IPS-NIHi11 (cell line): Measurements from ENCODE around the gene FRMD5.

ENCODE experiments used
- DNase-seq: peaks from one replicate; pipeline ENCODE4 v3.0.0; 2012; ENCODE audit warnings: mixed read lengths, low spot score

The FRMD5 gene

DNA sequence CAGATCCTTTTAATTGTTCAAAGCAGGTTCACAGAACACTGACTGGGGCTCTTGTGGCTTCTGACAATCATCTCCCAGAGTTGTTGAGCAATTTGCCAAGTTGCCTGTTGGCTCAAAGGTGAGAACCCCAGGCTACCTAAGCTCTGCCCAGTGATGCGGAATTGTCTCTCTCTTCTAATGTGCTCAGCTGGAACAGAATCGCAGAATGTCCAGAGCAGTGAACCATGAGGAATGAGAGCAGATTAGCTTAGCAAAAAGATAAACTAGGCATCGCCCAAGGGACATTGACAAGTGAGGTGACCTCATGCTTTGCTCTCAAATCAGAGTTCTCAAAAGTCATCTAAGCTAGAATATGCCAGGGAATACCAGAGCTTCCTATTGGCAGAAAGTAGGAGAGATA, 220.2 kb downstream of the FRMD5 start:
- DNase-seq = peak; percentile 31

DNA sequence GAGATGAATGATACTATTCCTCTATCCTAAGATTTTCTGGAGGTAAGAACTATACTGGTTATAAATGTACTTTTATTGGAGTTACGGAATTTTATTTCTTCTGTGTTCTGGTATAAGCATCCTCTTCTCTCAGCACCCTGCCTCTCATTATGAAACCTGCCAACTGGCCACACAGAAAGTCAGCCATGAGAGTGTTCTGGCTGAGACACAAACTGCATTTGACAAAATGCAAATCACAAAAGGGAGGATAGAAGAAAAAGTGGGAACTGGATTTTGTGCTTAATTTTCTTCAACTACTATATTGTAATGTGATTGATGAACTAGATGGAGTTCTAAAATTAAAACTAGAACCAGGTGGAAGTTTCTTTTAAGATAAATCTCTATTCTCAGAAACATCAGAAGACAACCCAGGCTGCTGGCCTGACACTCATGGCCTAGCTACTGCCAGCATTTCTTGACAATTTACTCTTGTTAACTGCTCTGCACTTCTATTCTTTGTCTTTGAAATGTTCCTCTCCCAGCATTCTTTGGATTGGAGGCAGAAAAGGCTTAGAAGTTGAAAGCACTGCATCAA, 225.2 kb downstream of the FRMD5 start:
- DNase-seq = no peak

DNA sequence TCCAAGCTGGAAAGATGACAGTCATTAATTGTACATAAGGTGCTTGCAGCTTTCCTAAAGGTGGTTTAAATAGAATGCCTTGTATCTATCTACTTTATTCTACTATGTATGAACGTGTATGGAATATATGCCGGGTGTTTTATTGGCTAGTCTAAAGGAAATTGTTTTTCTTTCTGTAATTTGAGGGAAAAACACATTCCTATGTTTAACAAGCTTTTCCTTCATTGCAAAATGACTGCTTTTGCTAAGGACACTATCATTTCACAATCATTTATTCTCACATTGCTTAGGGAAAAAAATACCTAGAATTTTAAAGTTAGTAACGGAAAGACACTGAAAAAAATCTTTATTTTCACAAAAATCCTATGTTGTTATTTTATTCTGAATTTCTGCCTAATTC, 226.5 kb downstream of the FRMD5 start:
- no peak for DNase-seq

DNA sequence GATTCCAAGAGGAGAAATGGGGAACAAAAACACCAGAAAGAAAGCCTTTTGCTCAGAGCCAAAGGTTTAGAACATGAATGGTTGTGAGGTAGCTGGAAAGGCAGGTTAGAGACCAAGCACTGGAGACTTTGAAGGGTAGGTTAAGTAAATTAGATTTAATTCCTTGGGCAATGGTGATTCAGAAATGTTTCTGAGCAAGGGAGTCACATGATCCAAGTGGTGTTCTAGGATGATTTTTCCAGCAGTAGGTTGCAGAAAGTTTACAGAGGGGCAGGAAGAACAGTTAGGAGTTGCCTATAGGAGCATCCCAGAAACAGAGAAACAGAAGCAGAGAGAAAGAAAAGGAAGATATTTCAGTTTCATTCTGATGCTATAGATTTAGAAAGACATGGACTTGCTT, 228.4 kb downstream of the FRMD5 start:
- no peak for DNase-seq

DNA sequence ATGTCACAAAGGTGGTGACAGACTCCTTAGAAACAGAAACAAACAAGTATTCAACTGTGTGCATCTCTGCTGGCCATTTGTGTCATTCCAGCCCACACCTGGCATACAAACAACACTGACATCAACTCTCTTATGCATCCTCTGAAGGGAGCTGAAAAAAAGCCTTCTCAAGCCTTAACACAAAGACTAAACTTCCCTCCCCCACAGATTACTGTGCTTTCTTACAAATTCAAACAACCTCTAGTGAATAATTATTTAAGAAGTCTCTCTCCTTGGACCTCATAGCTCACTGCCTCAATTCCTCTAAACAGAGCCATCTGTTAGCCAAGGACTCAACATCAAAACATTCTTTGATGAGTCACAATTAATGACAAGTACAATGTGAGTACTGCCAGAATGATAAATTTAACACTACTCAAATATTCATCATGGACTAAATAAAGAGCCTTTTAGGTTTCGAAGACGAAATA, 236.2 kb downstream of the FRMD5 start:
- no peak for DNase-seq

DNA sequence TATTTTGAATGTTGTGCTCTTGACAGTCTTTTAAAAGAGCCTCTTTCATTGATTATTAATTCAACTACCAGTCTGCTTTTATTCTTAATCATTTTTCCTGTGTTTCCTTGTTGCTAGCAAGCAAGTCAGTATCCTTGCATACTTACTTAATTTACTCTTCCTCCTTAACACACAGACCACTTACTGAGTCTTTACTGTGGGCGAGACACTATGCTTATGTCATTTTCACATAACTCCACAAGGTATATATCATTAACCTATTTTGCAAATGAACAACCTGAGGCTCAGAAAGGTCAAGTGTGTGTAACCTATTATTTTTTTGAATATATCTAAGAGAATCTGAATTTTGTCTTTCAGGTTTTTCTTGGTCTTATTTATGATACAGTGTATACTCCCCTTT, 237.3 kb downstream of the FRMD5 start:
- no peak for DNase-seq

DNA sequence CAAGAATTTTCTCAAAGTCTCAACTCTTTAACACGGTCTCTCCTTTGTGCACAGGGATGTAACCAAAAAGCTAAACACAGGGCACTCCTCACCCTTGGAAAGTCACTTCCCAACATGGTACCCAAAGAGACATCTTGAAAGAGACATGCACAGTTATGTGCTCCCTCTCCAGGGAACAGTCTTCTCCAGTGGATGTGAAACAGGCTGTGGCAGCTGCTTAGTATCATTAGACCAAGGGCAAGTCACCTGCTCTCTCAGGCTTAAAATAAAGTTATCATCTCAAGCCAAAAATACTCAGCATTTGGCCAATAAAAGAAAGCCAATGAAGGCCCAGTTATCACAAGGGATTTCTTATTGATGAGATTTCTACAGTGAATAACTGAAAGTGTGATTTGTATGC, 239.9 kb downstream of the FRMD5 start:
- DNase-seq = no peak

DNA sequence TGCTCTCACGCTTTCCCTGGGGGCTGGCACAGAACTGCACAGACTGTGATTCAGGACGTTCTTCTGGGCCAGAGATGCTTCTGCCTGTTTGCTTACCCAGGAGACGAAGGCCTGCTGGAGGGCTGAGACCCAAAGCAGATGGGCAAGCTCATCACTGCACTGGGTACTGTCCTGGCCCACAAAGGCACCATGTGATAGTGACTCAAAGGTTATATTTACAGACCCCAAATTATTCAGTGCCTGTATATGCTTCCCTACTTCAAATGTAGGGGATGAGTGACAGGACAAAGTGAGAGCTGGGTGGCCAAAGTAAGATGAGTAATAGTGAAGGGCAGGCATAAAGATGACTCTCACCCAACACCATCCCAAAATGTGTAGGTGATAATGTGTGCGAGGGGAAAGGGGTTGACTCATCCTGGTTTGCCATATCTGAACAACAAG, 240.9 kb downstream of the FRMD5 start:
- no peak for DNase-seq

DNA sequence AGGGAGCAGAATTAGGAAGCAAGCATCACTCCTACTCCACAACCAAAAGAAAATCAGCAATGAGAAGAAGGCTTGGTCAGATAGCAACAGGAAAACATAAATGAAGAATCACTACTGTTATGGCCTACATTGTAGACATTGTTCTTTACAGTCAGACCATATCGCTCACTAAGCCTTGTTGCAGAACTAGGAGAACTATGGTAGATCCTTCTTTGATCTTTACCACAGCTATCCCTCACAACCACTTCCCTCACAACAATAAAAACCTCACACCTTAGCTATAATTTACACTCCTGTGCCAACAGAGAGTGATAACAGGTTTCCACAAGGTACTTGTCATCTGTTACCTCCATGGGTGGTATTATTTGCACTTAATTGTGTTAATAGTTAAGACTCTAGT, 241.7 kb downstream of the FRMD5 start:
- DNase-seq = no peak

DNA sequence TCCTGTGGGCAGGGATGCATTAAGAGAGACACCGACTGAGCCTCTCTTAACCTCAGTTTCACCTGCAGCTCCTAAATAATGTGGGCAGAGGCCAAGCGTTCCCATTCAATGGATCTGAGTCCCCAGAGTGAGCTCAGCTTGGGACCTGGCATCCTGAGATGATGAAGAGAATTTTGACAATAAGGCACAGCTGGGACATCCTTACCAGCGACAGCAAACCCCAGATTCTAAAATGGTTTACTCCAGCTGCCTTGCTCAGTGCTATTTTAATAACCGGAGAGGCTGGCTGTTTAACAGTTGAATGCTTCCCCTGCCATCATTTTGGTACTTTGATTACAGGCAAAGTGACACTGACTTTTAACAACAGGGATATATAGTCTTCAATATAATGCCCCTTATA, 244.5 kb downstream of the FRMD5 start:
- DNase-seq = no peak

DNA sequence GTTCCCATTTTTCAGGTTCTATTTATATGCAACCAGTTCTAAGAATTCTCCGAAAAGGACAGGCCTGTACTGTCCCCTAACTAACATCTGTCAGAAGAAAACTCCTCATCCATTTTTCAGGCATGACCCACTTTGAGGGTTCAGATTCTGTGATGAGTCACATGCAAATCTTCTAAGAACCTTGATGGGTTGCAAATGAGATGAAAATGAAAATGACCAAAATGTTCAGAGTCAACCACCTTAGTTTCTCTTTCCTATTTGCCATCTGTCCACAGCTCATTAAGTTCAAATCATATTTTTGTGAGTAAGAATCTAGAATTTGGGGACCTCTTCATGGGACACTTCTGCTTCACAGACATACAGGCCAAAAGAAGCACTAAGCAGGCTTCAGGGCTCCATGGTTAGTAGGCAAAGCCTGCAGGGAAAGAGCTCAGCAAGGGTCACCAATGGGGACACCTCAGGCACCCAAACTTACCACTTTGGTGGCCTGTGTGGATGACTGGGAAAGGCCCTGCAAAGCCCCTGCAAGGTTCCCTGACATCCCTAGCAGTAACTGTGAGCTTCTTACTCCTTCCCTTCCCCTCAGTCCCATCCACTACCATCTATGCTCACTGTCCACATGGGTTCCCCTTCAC, 246.3 kb downstream of the FRMD5 start:
- DNase-seq = no peak

DNA sequence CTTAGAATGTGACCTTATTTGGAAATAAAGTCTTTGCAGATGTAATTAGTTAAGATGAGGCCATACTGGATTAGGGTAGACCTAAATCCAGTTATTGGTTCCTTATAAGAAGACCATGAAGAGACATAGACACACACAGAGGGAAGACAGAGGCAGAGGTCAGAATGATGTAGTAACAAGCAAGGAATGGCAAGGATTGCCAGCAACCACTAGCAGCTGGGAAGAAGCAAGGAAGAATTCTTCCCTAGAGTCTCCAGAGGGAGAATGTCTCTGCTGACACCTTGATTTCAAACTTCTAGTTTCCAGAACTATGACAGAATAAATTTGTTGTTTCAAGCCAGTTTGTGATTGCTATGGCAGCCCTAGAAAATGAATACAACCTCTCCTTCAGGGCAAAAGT, 251.6 kb downstream of the FRMD5 start:
- no peak for DNase-seq

DNA sequence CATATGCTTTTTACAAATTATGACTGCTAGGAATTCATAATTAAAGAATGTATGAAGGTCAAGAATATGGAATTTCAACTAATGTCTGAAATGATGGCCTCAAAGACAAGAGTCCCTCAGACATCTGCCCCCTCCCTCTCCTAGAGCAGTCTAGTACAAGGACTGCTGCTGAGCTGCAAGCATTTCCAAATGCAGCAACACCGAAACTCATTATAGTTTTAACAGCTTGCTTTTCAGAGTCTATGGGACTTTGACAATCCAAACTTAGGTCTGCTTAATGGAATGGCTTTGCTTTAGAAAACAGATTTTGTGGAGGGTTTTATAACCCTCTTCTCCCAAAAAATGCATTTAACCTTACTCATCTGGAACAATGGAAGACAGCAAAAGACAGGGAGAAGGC, 252.9 kb downstream of the FRMD5 start:
- DNase-seq = no peak

DNA sequence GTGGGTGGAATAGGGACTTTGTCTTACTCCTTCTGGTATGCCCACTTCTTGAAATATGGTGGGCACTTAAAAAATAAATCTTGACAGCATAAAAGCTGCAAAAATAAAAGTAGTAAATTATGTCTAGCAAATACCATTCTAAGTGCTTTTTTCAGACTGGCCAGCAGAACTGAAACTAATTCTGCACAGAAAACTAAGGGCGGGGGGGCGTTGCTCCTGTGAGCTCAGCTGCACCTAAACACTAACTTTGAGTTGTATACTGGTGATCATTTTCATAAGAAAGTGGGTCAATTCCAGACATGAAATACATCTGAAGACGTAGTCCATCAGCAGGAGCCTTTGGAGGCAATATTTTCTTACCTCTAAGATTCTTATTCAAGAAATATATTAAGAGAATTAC, 253.5 kb downstream of the FRMD5 start:
- no peak for DNase-seq

DNA sequence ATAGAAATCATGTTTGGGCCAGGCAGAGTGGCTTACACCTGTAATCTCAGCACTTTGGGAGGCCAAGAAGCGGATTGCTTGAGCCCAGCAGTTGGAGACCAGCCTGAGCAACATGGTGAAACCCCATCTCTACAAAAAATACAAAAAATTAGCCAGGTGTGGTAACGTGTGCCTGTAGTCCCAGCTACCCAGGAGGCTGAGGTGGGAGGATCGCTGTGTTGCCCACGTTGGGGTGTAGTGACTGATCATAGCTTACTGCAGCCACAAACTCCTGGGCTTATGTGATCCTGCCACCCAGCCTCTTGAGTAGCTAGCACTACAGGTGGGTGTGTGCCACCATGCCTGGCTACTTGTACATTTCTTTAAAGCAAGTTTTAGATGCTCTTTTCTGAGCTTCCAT, 254.0 kb downstream of the FRMD5 start:
- no peak for DNase-seq

DNA sequence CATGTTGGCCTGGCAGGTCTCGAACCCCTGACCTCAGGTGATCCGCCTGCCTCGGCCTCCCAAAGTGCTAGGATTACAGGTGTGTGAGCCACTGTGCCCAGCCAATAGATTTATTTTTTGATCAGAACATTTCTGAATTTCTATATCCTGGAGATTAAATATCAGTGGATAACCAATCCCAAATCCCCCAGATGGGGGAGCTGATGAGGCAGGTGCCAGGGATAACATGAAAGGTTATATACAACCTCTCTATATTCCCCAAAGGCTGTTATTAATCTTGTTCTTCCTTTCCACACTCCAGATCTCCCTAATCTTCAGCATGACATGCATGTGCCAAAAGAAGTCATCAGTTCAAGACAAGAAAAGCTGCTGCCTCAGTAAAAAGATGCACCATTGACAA, 256.0 kb downstream of the FRMD5 start:
- DNase-seq = peak; percentile 51

DNA sequence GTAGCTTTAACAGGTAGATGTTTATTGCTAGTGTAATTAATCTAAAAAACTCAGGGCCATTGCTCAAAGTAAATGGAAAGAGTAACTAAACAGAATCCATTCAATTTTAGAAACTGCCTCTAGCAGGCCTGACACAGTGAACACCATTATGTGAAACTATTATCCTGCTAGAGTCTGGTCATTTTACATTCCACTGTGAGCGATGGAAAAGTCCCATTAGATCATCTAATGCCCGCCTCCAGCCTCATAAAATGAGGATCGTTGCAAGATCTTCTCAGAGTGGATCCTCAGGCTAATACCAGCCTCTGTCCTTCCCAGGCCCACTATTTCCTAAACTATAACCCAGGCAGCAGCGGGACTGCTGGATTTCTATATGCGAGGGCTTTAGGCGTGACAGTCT, 260.6 kb downstream of the FRMD5 start:
- no peak for DNase-seq

DNA sequence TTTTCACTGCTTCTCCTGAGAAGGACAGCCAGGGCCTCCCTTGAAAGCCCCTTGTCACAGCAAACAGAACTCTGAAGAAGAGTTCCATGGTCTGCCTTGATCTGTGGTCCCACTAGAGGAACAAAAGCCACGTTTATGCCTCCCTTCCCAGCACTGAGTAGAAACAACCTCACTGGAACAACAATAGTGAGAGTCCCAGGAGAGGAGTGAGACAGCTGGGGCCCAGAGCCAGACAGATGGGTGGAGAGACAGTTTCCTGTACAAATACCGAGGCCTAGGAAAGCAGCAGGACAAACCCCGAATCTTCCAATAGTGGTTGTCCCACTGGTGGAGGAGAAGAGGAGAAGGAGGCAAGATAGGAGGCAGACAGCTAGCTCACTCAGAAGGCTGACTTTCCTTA, 262.2 kb downstream of the FRMD5 start:
- no peak for DNase-seq

DNA sequence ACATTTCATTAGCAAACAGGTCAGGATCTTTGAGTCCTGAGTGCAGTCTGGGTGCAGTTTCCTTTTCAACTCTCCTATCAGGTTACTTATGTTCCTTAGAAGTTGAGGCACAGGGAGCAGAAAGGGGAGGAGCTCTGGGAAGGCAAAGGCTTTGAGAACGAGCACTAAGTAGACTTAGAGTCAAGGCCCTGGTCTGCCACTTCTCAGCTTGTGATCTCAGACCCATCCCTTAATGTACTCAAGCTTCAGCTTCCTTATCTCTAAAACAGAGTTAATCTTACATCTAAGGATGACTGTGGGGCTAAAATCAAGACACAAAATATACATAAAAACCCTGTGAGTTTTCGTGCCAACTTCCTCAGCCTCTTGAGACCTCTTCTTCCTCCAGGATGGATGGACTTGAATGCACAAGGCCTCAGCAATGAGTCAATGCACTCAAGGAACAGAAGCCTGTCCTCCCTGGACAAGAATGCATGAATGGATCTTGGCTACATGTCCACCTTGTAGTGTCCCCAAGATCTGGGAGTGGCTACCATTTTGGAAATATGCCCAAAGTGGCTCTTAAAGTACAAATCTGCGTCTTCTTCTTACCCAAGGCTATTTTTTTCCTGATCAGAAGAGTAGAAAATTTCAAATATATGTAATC, 263.2 kb downstream of the FRMD5 start:
- no peak for DNase-seq

DNA sequence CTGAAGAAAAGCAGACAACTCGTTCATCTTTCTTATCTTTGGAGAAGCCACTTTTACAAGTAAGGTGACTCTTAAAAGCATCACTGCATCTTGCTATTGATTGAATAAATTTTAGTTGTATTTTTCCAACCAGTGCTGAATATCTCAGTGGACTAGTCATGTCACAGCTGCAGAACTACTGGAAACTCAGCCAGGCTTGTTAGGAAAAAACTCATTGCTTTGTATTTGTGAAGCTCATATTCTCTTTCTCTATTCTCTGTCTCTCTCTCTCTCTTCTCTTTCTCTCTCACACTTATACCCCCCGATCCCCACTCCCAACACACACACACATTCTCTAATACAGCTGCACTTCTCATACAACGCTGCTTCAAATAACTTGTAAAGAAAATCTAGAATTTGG, 264.0 kb downstream of the FRMD5 start:
- no peak for DNase-seq

DNA sequence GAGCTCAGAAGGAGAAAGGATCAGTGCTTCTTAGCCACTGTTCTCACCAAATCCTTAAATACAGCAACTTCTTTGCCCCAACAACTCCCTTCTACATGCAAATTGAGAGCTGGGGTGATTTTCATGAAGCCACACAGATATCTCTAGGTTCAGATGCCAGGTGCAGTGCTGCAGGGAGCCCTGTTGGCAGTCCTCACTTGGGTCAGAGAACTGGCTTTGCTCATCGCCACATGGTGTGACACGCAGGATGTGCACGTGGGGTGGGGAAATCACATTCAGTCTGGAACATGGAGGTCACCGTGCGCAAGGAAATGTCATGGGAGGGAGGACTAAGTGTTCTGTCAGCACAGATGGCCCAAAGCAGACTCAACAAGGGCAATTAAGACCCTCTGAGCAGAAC, 264.5 kb downstream of the FRMD5 start:
- DNase-seq = no peak

DNA sequence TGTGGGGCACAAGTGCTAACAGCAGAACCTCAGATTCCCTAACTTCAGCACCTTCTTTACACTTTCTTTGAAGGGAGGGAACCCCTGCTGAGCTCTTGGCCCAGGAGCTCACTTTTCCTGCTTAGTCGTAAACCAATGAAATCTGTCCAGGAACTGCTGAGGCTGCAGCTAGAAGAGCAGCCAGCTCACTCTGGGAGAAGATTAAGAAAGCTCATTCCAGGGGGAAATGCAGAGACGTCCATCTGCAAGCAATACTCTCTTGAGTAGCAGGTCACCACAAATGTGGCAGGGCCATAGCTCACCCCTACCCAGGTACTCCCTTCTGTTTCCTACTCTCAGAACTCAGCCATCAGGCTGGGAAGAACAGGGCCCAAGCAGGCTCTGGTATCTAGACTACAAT, 265.0 kb downstream of the FRMD5 start:
- peak; percentile 75 for DNase-seq

DNA sequence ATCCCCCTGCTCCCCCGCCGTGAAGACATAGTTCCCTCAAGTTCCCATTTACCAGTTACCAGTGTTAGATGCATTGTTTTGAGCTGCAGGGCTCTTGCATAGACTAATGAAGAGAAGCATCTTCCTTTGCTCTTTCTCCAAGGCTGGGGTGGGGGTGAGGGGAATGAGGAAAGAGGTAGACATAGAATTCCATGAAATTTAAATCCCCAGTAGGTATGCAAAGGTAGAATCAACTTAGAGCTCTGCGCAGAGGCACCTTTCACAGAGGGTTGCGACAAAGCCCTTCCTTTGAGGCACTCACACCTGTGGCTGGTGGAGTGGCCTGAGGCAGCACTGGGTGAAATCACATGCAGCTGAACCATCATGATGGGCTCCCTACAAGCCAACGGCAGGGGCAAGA, 266.9 kb downstream of the FRMD5 start:
- DNase-seq = peak; percentile 58

DNA sequence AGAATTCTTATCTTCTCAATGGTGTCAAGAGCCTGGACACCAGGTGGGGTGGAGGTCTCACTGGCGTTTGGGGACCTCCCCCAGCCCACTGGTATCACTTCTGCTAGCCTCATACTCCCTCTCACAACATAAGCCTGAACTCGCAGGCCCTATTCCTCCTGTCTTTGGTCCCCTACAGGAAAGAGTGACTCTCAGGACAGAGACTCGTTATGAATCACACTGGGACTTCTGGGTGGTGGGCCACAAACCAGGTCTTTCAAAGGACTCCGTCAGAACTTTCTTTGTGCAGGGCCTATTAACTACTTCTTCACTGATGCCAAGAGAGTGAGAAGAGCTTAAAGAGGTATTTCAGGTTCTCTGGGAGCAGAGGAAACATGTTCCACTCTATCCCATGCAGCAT, 267.9 kb downstream of the FRMD5 start:
- DNase-seq = no peak
